GM18526 (cell line): Measurements from ENCODE around the gene BSG.

Experiments used
- POLR2A ChIP-seq: IDR thresholded peaks from 3 replicates; pipeline ENCODE4 v1.6.1; 2011; ENCODE audit not compliant: insufficient read length; ENCODE audit errors: extremely low read depth

BSG gene

DNA sequence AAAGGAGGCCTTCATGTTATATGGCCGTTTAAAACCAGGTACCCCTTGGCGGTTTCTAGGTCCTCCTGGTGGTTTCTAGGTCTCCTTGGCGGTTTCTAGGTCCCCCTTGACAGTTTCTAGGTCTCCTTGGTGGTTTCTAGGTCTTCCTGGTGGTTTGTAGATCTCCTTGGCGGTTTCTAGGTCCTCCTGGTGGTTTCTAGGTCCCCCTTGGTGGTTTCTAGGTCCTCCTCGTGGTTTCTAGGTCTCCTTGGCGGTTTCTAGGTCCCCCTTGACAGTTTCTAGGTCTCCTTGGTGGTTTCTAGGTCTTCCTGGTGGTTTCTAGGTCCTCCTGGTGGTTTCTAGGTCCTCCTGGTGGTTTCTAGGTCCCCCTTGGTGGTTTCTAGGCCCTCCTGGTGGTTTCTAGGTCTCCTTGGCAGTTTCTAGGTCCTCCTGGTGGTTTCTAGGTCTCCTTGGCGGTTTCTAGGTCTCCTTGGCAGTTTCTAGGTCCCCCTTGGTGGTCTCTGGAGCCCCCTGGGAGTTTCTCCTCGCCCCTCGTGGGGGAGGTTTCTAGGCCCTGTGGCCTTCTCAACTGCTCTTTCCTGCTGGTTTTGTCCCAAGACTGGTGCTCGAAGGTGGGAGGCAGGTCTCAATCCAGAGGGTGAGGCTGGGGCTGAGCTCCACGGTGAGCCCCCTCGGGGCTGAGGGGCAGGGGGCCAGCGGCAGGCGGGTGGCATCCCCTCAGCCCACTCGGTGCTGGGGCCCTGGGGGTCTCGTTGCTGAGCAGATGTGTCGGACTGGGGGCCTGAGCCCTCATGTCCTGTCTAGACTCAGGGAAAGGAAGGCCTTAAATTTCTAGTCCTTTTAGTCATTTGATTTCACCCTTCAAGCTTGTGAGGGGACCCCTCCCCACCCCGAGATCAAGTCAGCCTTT lies 25.3 kb downstream of the BSG start:
- no peak for TF ChIP-seq POLR2A

GRCh38 chr19:601310-601709 lies 28.9 kb downstream of the BSG start:
- no peak for TF ChIP-seq POLR2A

DNA sequence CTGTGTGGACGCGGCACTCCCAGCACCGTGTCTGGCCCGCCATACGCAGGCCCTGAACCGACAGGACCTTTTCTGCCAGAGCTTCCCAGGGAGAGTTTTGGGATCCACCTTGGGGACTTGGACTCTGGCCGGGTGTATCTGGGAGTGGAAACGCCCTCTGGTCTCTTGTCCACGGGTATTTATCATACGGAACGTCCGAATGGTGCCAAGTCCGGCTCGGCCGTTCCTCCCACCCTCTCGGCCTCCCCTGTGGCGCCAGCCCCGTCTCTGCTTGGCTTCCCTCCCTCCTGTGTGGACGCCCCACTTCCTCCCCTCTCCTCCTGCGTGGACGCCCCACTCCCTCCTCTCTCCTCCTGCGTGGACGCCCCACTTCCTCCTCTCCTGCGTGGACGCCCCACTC lies 29.4 kb downstream of the BSG start:
- no peak for TF ChIP-seq POLR2A

DNA sequence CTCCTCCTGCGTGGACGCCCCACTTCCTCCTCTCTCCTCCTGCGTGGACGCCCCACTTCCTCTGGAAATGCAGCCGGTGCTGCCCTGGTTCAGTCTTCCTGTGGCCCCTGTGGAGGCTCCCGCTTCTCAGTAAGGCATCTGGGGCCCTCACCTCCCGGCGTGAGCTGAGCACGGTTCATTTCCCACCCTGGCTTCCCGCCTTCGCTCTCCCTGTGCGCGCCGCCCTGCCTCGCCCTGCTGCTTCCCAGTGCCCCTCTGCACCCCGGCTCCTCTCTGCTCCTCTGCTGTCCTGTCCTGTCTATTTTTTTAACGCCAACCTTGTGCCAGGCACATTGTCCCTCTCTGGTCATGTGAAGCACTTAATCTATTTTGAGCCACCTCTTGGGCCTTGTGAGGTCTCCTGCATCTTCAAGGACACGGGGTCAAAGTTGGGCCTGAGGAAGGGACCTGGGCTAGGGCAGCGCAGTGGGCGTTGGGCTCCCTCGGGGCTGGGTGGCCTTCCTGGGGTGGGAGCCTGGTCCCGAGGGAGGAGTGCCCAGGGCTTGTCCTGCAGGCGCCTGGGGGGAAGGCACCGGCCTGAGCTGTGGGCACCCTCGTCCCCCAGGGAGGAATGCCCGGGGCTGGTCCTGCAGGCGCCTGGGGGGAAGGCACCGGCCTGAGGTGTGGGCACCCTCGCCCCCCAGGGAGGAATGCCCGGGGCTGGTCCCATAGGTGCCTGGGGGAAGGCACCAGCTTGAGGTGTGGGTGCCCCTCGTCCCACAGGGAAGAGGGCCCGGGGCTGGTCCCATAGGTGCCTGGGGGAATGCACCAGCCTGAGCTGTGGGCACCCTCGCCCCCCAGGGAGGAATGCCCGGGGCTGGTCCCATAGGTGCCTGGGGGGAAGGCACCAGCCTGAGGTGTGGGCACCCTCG lies 30.2 kb downstream of the BSG start:
- no peak for TF ChIP-seq POLR2A

DNA sequence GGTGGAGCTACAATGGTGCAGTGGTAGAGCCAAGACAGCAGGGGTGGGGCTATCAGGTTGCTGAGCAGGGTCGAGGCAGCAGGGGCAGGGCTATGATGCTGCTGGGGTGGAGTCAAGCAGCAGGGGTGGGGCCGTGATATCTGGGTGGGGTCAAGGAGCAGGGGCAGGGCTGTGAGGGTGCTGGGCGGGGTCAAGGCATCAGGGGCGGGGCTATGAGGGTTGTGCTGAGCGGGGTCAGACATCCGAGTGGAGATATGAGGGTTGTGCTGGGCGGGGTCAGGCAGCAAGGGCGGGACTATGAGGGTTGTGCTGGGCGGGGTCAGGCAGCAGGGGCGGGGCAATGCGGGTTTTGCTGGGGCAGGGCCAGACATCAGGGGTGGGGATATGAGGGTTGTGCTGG lies 32.0 kb downstream of the BSG start:
- no peak for TF ChIP-seq POLR2A

DNA sequence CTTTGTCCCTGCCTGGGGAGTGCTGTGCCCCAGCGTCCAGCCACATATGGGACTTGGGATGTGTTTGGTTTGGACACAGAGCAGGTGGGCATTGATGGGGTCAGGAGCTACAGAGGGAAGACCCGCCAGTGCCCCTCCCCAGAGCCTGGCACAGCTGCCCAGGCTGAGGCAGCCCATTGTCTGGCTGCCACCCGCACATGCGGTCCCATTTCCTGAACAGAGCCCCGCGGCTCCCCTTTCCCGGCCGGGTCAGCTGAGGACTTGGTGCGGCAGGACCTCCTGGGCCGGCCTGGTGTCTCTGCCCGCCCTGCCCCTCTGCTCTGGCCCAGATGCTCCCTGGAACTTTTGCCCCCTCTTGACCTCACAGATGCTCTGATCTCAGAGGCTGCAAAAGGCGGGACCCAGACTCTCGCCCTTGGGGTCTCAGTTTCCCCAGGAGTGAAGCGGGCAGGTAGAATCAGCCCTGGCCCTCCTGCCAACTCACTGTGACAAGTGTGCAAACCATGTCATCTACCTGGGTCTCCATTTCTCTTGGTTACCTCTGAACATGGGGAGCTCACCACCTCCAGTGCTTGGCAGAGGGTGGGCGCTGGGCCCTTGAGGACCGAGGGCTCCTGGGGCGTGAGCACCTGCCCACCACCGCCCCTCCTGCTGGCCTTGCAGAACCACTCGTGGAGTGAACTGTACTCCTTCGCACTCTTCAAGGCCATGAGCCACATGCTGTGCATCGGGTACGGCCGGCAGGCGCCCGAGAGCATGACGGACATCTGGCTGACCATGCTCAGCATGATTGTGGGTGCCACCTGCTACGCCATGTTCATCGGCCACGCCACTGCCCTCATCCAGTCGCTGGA lies 35.1 kb downstream of the BSG start:
- no peak for TF ChIP-seq POLR2A

DNA sequence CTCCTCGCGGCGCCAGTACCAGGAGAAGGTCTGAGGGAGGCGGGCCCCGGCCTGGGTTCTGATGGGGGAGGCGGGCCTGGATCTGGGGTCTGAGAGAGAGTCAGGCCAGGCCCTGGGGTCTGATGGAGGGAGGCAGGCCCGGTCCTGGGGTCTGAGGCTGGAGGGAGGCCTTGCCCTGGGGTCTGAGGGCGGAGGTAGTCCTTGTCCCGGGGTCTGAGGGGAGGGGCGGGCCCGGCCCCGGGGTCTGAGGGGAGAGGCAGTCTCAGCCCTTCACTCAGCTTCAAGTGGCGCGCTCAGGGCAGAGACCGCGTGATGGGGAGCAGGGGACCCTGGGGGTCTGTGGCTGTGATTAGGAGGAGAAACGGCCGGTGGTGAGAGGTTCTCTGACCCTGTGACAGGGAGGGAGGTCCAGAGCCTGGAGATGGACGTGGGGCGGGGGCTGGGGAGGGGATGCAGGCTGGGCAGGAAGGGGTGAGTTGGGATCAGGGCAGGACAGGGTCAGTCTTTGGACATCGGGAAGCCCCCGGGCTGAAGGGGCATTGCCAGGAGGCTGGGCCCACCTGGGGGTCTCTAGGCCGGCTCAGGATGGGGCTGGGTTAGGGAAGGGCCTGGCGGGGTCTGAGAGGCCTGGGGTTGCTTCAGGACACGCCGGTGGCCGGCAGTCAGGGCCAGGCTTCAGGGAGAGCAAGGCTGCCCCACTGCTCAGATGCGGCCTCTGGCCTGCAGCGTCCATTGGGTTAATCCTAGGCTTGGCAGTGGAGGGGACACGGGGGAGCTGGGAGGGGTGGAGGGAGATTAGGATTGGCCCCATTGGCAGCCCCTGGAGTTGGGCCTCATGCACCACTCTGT lies 36.0 kb downstream of the BSG start:
- no peak for TF ChIP-seq POLR2A

DNA sequence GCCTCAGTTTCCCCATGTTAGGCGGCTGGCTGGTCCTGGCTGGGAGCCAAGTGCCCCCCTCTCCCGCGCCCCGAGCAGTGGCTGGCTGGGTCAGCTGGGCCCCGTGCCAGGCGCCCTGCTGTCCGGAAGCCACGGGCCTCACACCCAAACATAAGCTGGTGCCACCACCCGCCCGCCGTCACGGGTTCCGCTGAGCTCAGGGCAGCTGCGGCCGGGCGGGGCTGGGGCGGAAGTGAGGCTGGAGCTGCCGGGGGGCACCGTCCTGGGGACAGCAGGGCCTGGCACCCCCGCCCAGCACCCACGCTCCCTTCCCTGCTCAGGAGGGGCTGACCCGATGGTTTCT lies 36.6 kb downstream of the BSG start:
- no peak for TF ChIP-seq POLR2A

DNA sequence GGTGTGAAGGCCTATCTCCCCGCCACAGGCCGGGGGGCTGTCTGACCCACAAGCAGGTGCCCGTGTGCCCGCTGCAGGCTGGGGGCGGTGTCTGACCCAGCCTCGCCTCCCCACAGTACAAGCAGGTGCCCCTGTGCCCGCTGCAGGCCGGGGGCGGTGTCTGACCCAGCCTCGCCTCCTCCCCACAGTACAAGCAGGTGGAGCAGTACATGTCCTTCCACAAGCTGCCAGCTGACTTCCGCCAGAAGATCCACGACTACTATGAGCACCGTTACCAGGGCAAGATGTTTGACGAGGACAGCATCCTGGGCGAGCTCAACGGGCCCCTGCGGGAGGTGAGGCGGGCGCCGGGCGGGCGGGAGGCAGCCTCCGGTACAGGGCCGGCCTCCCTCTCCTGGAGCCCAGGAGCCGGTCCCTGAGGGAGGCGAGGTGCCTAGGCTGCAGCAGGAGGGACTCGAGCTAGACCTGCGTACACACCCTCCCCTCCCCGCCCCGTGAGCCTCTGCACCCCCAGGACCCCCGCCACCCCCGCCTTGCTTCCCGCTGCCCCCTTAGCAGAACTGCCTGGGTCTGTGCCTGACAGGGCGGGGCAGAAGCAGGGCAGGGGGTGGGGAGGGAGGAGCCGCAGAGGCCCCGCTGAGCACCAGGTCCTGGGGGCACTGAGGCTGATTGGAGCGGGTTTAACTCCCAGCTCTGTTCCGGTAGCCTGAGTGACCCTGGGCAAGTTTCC lies 37.8 kb downstream of the BSG start:
- TF ChIP-seq POLR2A, result no peak

GRCh38 chr19:610801-611480 lies 38.5 kb downstream of the BSG start:
- TF ChIP-seq POLR2A, result no peak

DNA sequence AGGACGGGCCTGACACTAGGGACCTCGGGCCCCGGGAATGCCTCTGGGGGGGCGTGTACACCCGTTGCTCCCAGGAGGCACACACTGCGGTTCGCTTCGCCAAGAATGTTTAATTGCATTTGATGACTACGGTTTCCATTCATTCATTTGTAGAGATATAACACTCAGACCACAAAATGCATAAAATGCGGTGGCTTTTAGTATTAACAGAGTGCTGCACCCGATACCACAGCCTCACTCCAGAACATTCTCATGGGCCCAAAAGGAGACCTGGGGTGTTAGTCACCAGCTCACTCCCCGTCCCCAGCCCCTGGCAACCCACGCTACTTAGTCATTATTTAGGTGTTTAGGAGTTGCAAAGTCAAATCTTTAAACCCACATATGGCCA lies 39.1 kb downstream of the BSG start:
- no peak for TF ChIP-seq POLR2A

DNA sequence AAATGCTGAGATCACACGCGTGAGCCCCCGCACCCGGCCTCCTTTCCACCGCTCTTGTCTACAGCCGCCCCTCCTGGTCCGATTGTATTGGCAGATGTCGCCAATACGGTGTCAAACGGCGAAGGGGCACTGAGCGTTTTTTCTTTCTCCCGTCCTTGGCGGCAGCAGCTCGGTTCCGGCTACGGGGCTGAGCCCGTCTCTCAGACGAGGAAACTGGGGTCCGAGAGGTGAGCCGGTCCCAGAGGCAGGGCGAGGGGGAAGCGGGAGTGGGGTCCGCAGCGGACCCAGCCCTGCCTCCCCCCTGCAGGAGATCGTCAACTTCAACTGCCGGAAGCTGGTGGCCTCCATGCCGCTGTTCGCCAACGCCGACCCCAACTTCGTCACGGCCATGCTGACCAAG lies 40.5 kb downstream of the BSG start:
- TF ChIP-seq POLR2A, result no peak
